ENCODE results near the gene METTL2B.
"Not testable (repeated sequence)": the region's sequence is repeated elsewhere in the genome, so short reads cannot be mapped to it uniquely, and the experiment has no call there.

Gene METTL2B

DNA sequence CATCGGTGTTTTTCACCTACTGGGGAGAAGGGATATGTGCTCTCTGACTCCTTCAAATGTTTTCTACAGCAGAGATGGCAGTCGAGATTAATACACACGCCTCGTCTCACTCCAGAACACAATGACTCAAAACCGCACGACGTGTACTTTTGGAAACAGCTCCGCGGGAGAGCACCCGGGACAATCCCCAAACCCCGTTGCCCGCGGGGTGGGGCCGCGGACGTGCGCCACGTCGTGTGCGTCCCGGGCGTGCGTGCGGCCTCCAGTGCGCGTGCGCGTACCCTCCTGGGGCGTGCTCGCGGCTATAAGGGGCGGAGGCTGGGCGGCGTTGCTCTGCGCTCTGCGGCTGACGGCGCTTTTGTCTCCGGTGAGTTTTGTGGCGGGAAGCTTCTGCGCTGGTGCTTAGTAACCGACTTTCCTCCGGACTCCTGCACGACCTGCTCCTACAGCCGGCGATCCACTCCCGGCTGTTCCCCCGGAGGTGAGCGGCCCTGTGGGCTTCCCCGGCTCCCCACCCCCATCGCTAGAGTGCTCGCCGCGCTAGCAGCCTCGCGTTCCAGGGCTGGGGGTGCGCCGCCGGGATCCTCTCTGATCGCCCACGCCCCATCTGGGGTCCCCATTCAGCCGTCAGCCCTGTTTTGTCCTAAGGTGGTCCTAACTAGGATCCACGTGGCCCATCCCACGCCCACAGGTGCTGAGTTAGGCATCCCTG is 20.8 kb upstream of the METTL2B start, which contains the start of gene HILPDA:
TSS of gene HILPDA (plus strand) at position 336 of the 712 bp plus-strand sequence. CDS start 1,391 bp downstream, outside the sequence.
- DNase-seq, result peak; percentile 96

DNA sequence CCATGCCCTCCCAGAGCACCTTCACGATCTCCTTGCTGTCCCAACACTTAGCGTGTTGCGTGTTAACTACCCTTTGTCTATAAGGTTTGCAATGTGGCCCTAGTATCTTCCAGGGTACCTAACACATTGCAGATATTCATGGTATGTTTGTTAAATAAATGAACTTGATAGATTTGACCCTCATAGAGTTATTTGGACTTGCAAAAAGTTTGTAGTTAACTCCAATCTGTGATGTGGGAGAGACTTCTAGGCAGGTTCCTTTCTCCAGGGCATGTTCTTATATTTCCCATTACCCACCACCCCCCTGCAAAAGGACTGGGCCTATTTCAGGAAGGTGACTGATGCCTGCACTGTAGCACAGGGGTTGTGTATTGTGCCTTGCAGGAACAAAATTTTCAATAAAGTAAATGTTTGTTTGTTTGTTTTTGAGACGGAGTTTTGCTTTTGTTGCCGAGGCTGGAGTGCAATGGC is 20.3 kb upstream of the METTL2B start:
- DNase-seq, result peak; percentile 66

DNA sequence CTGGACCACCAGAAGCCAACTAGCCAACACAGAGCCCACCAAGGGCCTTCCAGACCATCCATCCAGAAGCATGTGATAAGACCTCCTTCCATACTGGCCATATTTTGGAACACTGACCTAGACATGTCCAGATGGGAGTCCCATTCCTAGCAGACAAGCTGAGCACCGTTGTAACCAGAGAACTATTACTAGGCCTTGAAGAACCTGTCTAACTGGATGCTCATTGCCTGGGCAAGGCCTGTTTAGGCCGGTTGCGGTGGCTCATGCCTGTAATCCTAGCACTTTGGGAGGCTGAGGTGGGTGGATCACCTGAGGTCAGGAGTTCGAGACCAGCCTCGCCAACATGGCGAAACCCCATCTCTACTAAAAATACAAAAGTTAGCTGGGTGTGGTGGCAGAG is 19.2 kb upstream of the METTL2B start:
- not testable (repeated sequence) for DNase-seq

DNA sequence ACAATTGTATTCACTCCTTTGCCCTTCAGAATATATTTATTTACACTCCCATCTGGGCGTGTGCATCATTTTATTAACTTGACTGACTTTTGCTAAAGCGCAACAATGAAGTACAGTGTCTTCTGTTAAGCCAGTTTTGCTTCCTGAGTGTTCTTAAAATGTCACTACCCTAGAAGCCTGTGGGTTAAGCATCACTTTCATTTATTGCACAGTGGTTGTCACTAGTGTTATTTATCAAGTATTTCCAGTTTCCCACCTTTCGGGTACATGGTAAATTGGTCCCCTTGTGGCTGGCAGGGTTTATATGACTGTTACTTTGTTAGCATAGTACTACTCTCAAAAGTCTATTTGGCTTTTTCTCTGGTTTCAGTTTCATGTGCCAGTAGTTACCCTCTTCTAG is 17.6 kb upstream of the METTL2B start:
- DNase-seq, result peak; percentile 39

DNA sequence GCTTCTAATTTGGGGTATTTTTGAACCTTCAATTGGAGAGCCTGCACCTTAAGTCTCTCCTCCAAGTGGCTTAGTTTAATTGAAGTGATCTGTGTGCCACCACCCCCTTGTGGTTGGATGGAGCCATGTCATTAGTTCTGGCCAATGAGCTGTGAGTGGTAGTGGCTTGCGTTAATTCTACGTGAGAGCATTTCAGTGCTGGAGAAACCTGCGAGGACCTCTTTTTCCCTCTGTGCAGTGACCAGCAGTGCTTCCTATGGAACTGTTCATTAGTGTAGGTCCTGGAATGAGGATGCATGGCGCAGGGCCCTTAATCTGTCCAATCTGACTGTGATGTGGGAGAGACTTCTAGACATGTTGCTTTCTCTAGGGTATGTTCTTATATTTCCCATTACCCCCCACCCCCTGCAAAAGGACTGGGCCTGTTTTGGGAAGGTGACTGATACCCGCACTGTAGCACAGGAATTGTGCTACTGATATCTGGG is 17.1 kb upstream of the METTL2B start:
- peak; percentile 80 for DNase-seq

DNA sequence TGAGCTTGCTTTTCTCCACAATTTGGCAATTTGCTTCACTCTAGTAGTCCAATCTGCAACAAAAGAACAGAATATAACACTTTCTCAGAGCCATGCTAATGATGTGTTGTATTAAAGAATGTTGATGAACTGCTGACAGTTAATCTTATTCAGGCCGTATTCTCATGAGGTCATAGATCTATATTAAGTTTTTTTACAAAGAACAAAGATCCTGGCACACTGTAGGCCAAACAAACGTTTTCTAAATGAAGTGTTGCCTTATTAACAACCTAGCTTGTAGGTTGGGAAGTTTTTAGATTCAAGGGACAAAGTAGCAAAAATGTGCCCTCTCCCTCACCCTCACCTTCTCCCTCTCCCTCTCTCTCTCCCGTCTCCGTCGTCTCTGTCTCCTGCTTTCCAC is 14.1 kb upstream of the METTL2B start:
- DNase-seq, result no peak

DNA sequence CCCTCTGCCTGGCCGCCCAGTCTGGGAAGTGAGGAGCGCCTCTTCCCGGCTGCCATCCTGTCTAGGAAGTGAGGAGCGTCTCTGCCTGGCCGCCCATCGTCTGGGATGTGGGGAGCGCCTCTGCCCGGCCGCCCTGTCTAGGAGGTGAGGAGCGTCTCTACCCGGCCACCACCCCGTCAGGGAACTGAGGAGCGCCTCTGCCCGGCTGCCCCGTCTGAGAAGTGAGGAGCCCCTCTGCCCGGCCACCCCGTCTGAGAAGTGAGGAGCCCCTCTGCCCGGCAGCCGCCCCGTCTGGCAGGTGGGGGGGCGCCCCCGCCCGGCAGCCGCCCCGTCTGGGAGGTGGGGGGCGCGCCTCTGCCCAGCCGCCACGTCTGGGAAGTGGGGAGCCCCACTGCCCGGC is 13.2 kb upstream of the METTL2B start:
- not testable (repeated sequence) for DNase-seq

DNA sequence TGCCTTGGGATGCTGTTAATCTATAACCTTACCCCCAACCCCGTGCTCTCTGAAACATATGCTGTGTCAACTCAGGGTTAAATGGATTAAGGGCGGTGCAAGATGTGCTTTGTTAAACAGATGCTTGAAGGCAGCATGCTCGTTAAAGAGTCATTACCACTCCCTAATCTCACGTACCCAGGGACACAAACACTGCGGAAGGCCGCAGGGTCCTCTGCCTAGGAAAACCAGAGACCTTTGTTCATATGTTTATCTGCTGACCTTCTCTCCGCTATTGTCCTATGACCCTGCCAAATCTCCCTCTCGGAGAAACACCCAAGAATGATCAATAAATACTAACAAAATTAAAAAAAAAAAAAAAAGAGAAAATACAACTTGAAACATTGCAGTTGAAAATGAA is 12.6 kb upstream of the METTL2B start:
- DNase-seq, result not testable (repeated sequence)

DNA sequence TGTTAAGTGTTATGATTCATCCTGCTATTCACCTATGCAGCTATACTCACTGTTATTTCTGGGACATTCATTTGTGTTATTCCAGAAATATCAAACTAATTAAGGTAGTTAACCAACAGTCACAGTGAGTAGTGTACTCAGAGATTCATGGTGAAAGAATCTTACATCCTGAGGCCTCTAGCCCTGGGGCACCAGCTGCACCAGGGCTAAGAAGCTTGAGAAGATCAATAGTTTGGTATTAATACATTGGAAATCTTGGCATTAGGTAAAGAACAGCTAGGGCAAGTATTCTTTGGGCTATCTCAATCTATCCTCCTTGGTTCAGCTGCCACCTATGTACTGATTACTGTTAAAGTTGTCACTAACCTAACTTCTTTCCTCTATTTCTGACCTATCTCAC is 9.7 kb upstream of the METTL2B start:
- not testable (repeated sequence) for DNase-seq

DNA sequence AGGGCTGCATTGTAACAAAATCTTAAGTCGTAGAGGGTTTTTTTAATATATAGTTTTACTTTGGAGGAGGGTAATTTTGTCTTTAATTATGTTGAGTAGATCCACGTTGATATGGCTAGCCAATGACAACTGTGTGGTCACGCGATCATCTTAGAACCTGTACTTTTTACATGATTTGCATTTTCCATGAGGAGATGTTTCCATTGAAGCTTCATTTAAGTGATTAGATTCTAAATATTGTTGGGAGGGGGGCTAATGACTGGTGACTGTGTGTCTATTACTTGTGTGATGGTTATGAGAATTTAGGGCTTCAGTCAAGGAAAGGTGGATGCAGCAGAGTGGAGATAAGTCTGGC is 765 bp downstream of the METTL2B start:
- DNase-seq, result not testable (repeated sequence)

DNA sequence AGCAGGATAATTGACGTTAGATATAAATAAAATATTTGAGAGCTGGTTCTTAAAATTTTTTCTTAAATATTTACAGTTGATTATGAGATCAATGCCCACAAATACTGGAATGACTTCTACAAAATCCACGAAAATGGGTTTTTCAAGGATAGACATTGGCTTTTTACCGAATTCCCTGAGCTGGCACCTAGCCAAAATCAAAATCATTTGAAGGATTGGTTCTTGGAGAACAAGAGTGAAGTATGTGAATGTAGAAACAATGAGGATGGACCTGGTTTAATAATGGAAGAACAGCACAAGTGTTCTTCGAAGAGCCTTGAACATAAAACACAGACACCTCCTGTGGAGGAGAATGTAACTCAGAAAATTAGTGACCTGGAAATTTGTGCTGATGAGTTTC is 2.5 kb downstream of the METTL2B start:
- DNase-seq, result not testable (repeated sequence)

DNA sequence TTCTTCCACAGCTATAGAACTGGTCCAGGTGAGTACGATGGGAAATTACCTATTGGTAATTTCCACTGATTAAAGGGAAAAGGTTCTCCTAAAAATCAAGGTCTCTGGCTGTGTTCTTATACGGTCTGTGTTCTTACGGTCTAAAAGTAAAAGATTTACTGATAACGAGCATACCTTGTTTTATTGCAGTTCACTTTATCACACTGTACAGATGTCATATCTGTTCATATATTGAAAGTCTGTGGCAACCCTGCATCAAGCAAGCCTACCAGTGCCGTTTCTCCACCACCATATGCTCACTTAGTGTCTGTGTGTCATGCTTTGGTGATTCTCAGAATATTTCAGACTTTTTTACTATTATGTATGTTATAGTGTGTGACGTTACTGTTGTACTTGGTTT is 11.6 kb downstream of the METTL2B start:
- DNase-seq, result not testable (repeated sequence)

DNA sequence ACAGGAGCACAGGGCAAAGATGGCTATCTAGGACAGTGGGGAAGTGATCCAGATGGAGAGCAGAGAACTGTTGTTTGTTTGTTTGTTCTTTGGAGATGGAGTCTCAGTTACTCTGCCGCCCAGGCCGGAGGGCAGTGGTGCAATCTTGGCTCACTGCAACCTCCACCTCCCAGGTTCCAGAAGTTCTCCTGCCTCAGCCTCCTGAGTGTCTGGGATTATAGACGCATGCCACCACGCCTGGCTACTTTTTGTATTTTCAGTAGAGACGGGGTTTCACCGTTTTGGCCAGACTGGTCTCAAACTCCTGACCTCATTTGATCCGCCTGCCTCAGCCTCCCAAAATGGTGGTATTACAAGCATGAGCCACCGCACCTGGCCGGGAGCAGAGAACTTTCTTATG is 20.9 kb downstream of the METTL2B start:
- DNase-seq, result no peak

DNA sequence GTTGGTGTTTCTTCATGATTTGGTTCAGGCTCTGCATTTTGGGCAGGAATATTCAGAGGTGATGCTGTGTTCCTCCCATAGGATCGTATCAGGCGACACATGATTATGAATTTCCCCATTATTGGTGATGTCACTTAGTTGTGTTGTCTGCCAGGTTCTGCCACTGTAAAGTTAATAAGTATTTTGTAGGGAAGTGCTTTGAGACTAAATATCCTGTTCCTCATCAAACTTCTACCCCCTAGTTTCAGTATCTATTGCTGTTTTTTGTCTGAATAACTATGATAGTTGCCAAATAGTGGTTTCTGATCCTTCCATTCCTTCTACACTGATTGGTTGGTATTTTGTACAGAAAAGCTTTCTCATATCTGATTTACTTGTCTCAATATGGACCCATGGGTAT is 28.9 kb downstream of the METTL2B start:
- not testable (repeated sequence) for DNase-seq

DNA sequence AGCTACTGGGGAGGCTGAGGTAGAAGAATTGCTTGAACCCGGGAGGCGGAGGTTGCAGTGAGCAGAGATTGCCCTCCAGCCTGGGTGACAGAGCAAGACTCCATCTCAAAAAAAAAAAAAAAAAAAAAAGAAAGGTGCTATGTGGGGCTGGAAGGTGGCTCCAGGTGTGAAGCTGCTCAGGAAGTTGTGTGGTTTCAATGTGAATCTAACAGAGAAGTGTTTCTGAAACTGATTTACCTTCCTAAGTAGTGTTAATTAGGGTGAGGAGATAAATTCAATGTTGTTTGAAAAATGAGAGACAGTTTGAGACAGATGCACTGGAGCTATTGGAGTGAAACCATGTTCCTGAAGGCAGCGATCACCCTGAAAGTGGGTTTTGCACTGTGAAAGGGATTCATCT is 30.3 kb downstream of the METTL2B start:
- DNase-seq, result not testable (repeated sequence)

DNA sequence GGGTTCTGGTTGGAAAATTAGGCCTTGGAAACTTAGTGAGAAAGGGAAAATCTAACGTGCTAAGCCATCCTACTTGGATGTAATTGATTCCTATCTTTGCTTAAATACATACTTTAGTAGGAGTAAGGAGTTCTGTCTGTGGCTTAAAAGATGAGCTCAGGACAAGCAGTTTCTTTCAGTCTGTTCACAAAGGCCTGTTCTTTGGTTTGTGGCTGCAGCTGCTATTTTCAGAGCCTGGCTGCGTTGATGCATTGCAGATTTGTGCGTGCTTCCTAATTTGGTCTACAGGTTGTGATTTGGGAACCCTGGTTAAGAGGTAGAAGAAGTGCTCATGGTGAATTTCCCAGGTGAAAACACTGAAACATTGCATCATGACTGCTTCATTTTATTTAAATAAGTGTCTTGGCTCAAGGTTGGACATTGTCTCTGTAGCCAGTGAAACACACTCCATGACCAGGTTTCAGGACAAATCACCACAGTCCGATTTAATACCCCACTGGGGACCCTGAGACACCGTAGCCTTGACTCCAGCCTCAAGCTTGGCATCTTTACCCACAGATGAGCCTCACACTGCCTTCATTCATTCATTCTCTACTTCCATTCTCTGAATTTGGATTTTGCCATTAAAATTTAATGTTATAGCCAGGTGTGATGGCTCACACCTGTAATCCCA is 30.9 kb downstream of the METTL2B start:
- DNase-seq, result not testable (repeated sequence)

DNA sequence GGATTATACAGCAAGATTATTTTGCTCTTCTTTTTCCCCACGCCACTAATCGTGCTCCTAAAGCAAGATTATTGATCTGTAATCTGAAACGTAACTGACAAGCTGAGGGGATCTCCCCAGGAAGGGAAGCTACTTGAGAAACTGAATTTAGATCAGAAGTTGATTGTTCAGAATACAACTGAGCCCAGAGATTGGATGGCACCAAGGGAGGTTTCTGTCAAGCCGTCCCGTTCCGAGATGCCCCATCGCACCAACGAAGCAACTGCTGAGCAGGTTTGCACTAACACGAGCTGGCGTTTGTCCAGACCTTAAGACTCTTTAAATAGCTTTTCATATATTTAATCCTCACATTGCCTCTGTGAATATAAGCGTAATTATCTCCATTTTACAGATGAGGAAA is 35.1 kb downstream of the METTL2B start:
- not testable (repeated sequence) for DNase-seq

DNA sequence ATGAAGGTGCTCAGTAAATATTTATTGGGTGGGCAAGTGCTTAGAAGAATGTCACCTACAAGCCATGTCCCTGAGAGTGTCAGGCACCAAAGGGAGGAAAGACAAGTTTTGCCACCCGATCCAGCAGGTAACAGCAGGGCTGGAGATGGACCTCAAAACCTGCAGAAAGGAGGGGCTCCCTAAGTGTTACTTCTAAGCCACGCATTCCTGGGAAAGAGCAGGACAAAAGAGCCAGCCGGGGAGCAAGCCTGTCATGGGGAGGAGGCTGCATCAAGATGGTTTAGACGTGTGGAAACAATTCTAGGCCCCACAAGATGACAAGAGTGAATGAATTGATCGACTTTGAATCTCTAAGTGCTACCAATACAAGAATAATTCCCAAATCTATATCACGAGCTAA is 38.7 kb downstream of the METTL2B start:
- not testable (repeated sequence) for DNase-seq

DNA sequence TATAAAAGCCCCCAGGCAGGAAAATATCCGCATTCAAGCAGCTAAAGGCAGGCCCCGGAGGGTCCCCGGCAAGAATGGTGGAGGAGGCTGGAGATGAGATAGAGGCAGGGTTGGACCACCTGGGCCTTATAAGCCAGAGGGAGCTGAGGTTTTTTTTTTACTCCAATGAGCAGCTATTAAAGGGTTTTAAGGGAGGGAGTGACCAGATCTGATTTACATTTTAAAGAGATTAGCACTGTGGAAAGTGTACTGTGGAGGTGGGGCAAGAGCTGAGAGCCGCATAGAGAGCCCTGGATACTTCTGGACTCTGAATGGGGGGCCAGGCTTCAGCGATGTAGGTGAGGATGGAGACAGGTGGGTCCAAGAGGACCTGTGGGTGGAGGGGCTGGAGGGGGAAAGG is 40.5 kb downstream of the METTL2B start:
- DNase-seq, result not testable (repeated sequence)

DNA sequence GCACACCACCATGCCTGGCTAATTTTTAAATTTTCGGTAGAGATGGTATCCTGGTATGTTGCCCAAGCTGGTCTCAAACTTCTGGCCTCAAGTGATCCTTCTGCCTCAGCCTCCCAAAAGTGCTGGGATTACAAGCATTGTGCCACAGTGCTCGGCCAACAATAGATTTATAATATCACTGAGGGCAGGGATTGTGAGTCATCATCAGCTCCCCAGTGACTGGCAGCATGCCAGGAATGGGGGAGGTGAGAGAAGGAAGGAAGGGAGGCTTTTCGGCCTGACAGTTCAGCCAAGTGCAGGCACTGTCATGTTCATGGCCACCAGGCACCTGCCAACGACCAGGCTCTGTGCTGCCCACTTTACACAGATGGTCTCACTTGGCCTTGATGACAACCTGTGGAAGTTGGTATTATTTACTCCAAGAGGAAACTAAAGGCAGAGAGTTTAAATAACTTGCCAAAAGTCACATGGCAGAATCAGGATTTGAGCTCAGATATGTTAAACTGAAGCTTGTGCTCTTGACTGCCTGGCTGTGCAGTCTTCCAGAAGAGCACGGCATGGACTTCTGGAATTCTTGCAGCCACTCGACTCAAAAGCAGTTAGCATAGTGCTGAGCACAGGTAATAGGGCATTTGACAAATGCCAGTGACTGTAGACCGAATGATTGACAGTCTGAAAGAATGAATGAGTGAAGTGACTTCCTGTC is 46.8 kb downstream of the METTL2B start:
- DNase-seq, result peak; percentile 92

DNA sequence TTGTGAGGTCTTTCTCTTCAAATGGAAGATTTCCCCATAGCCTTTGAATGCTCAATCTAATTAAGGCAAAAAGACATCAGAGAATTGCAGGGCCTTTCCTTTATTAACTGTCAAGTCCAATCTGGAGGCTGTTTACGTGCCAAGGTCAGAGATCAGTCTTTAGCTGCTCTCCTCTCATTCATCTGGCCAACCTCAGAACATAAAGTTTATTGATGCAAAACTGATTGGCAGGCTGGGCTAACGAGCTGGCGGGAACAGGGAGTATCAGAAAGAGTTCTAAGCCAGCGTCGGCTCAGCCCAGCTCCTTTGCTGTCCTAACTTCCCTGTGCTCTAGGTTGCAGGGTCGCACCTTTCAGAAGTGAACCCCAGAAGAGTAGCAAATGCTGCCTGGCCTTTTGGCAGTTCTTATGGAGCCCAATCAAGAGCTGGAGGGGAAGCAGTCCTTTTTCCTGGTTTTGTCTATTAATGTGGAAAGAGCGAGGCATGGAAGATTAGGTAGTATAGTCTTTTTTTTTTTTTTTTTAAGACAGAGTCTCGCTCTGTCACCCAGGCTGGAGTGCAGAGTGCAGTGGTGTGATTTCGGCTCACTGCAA is 47.5 kb downstream of the METTL2B start:
- peak; percentile 59 for DNase-seq

DNA sequence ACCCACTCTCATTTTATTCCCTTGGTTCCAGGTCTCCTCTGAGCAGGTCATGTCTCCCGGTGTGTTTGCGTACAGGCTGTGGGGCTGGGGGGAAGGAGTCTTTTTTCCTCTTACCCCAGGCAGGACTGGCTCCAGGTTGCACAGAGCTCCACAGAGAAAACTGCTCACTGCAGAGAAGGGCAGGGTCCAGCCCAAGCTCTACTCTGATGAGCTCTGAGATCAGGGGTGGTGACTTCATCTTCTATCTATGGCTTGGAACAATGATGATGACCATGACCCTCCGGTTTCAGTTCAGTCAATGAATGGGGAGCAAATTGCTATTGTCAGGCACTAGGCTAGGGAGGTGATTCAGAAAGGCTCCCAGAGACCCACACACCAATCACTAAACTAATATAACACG is 49.0 kb downstream of the METTL2B start:
- DNase-seq, result peak; percentile 38

DNA sequence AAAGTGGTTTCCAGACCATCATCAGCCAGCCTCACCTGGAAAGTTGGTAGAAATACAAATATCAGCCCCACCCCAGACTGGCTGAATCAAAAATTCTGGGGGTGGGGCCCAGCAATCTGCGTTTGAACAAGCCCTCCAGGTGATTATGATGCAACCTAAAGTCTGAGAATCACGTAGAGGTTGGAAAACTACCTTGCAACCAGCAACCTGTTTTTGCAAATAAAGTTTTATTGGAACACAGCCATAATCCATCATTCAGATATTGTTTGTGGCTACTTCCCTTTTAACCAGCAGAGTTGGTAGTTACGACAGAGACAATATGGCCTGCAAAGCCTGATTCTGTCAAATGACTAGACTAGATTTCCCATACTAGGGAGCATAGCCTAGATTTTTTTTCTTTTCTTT is 49.5 kb downstream of the METTL2B start:
- DNase-seq, result peak; percentile 25

Measured in NCI-H69 (cell line).